DND-41 (cell line): ENCODE measurements around the gene CPM.

Experiments used
- CTCF ChIP-seq: IDR thresholded peaks from 2 replicates; pipeline ENCODE4 v1.5.1; 2012; ENCODE audit warnings: borderline replicate concordance, low read length, moderate library complexity, mild to moderate bottlenecking; ENCODE audit not compliant: poor library complexity, severe bottlenecking; ENCODE audit errors: extremely low read depth
- EZH2 ChIP-seq: IDR thresholded peaks from 3 replicates; pipeline ENCODE4 v1.6.1; 2012; ENCODE audit warnings: borderline replicate concordance, low read depth, mild to moderate bottlenecking, moderate library complexity, low read length, inconsistent platforms; ENCODE audit not compliant: severe bottlenecking

- TF ChIP-seq CTCF: no peak
- no peak for TF ChIP-seq EZH2
These were observed 95.8 kb downstream of the CPM start for GRCh38 chr12:68837215-68837614.
